GM19240 (cell line): ENCODE data around the gene PYGM.

ENCODE experiments used
- DNase-seq: peaks from one replicate; pipeline ENCODE4 v3.0.0; 2011; ENCODE audit warnings: low spot score; ENCODE audit not compliant: insufficient read length

Gene PYGM

GRCh38 chr11:64739871-64740270 is 19.9 kb downstream of the PYGM start:
- no peak for DNase-seq

DNA sequence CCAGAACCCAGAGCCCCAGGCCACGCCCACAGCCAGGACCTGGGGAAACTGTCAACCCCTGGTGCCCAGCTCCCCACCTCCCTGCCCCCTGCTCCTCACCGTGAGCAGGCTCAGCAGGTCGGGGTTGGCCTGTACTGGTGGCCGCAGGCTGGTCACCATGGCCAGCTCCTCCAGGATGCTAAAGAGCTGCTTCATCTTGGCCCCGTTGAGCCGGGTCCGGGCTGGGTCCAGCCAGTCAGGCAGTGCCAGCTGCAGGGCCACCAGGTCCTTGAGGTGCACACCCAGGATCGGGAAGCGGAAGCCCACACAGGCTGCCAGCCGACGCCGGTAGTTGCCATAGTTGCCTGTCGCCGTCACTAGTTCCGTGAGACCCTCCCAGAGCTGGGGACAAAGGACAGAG is 23.1 kb downstream of the PYGM start:
- DNase-seq = no peak

GRCh38 chr11:64735725-64736259 is 24.0 kb downstream of the PYGM start:
- no peak for DNase-seq

GRCh38 chr11:64734811-64735724 is 24.7 kb downstream of the PYGM start:
- no peak for DNase-seq

DNA sequence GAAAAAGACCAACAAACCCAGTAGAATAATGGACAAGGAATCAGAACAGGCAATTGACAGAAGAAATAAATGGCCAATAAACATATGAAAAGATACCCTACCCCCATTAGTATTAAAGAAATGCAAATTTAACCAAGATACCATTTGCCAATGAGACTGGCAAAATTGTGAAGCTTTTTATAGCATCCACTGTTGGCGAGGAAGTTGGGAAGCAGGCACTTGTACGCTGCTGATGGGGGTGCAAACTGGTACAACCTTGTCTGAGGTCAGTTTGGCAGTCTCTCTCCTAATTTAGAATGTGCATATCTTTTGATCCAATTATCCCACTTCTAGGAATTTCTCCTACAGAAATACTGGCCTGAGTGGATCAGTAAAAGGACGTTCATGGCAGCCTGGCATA is 28.2 kb downstream of the PYGM start:
- no peak for DNase-seq

DNA sequence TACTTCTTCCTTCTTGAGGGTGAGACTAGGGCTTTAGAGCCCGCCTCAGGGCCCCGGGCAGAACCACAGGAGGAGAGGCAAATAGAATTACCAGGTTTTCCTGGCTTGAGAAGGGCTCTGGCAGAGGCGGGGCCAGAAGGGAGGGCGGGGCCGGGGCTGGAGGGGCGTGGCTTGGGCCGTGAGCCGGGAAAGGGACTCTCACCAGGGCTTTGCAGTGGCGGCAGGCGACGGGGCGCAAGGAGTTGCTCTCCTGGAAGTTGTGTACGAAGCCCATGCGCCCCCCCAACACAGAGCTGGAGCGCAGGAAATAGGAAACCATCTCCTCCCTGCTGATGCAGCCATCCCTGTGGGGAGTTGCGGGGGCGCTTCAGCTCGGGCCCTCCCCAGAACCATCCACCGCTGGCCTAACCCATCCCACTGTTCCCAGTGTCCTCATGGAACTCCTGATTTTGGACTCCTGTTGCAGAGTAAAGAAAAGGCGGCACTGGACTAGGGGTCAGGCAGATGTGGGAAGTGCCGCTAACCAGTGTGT is 29.9 kb downstream of the PYGM start:
- DNase-seq = no peak

DNA sequence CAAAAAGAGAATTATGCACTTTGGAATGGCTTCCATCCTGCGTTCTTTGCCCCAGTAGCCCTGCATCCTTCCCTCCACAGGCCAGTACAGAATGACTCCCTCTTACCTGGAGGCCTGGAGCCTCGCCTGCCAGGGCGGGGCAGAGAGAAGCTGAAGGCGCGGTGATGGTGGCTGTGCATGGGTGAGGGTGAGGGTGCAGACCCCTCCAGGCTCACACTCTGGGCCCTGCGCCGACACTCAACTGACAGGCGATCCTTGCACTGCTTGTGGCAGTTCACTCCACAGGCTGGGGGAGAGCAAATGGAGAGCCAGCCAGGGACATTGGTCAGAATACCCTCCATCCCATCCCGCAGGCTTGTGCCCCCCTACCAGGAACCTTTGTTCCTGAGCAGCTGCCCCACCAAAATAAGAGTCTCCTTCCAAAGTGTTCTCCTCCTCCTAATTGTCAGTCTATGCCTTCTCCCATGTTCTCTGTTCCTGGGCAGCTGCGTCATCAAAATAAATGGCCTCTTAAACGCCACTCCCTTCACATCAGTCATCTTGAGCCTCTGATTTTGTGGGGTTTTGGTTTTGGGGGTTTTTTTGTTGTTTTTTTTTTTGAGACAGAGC is 30.9 kb downstream of the PYGM start:
- DNase-seq = no peak

DNA sequence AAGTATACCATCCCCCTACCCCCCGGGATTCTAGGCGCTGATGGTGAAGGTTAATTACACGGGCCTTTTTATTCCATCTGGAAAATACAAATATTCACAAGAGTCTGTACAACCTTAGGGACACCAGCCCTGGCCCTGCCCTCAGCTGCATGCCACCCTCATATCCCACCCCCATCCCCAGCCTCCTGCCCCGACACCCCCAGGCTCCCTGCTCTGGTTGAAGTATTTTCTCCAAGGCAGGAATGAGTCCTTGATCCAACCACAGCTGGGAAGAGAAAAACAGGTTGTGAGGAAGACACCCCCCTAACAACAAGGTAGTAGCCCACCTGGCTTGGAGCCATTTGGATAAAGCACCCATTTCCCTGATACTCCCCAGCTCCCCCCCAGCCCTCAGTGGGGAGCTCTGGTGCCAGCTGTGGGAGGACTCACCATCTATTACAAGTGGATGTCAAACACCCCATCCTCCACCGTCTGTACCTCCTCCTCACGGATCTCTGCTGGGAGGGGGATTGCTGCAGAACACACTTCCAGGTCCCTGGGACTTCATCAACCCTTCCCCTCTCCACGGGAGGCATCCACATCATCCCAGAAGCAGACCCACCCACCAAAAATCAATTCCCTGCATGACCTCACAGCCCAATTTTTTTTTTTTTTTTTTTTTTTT is 32.8 kb downstream of the PYGM start:
- no peak for DNase-seq

- DNase-seq = no peak
These were observed 33.5 kb downstream of the PYGM start for GRCh38 chr11:64726211-64726641.

GRCh38 chr11:64724863-64725532 is 34.8 kb downstream of the PYGM start:
- no peak for DNase-seq

DNA sequence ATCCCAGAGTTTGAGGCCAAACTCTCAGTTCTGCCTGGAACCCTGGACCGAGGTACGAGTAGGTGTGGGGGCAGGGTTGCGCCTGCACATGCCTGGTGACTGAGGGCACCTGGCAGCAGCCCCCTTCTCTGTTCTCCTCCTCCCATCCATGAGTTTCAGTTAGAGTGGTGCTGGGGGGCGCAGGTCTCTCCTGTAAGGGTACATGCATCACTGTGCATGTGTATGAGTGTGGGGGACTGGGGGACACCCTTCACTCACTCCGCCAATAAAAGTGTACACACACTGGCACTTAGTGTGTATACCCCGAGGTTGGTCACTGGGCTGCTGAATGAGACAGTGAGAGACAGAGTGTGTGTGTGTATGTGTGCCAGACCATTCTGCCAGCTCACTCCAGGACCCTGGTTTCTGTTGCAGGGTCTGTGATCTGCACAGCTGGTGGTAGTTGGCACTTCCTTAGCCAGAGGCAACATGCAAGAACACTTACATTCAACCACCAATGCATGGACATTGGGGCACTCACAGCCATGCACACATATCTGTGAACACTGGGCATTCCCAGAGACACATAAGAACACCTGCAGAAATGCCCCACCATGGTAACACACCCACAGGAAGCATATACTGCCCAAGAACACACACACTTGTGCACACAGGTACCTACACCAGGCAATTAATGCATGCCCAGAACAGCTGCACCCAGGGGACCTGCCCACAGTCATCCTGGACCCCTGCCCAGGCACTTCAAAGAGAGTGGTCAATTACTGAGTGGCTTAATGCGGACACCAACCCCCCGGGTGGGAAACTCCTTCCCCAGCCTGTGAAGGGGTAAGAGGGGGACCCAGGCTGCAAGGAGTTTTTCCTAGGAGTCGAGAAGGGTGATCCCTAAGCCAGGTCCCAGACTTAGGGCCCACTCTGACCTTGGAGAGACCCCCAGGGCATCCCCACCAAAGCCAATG is 35.6 kb downstream of the PYGM start:
- DNase-seq = no peak

- DNase-seq = peak; percentile 94
These were observed 36.5 kb downstream of the PYGM start, which contains the start of gene NRXN2 for GRCh38 chr11:64723117-64723906. Gene NRXN2 (minus strand): TSS chr11:64723197. CDS start chr11:64713699, 9,498 bp downstream.

GRCh38 chr11:64722141-64723065 is 37.4 kb downstream of the PYGM start:
- no peak for DNase-seq

GRCh38 chr11:64721359-64721699 is 38.4 kb downstream of the PYGM start:
- no peak for DNase-seq

DNA sequence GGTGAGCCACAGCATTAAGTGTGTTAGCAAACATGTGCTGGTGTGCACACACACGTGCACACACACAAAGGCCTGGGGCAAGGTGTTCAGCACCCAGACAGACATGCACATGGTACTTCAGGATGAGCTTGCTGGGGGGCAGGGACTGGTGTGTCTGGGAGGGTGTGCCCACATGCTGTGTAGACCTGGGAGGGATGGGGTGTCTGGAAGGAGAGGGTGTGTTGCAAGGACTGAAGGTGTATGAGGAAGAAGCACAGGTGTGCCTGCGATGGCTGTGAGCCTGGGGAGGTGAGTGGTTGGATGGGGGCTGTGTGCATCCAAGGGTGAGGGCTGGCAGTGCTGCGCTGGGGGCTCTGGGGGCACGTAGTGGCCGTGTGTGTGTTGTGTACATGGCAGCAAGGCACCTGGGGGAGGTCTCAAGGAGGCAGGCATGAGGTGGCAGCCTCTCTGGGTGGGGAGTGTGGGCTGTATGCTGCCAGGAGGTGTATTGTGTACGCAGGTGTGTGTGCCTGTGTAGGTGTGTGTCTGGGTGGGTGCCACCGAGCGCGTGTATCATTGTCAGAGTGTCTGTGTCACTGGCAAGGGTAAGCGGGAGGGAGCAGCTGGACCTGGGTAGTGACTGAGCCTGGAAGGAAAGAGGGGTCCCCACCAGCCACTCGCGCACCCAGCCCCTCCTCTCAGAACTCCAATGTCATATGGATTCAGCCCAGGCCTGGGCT is 39.0 kb downstream of the PYGM start:
- DNase-seq = no peak

GRCh38 chr11:64720167-64720566 is 39.6 kb downstream of the PYGM start:
- DNase-seq = no peak

- DNase-seq = no peak
These were observed 40.4 kb downstream of the PYGM start for GRCh38 chr11:64719406-64719805.

GRCh38 chr11:64718780-64719124 is 41.0 kb downstream of the PYGM start:
- DNase-seq = no peak
